GM23338 (cell line): ENCODE measurements around the gene PRG3. TPM values are rescaled to one million over a fixed set of nuclear protein-coding genes. Genes with fewer than 3 reads are reported as not detected.

Source experiments
- ATAC-seq: fragments of 200-7000 bp; cut with Tn5 transposase; 3 replicates; pipeline ENCODE4 v1.9.1; 2020
- DNase-seq: peaks from one replicate; pipeline ENCODE4 v3.0.0-alpha.2; 2015; ENCODE audit warnings: low spot score
- H2AFZ ChIP-seq: fragments of 200-600 bp; sonication (generic); 2 replicates; pipeline ENCODE4 v1.8.0; 2016; ENCODE audit warnings: antibody characterized with exemption, mild to moderate bottlenecking, moderate library complexity
- H3F3A ChIP-seq: fragments of 200-600 bp; sonication (generic); replicated peaks from 2 replicates; pipeline ENCODE4 v1.8.0; 2017; ENCODE audit warnings: antibody characterized with exemption, mixed run types, low read depth
- H3K27ac ChIP-seq: fragments of 200-600 bp; sonication (generic); 2 replicates; pipeline ENCODE4 v1.6.1; 2016; ENCODE audit warnings: low read depth
- H3K27me3 ChIP-seq: fragments of 200-600 bp; sonication (generic); 2 replicates; pipeline ENCODE4 v1.8.0; 2016; ENCODE audit warnings: mild to moderate bottlenecking, mixed run types, moderate library complexity; ENCODE audit not compliant: insufficient read depth
- H3K36me3 ChIP-seq: fragments of 200-600 bp; sonication (generic); 2 replicates; pipeline ENCODE4 v1.8.0; 2016; ENCODE audit warnings: mild to moderate bottlenecking; ENCODE audit not compliant: insufficient read depth
- H3K4me1 ChIP-seq: fragments of 200-600 bp; sonication (generic); 2 replicates; pipeline ENCODE4 v1.8.0; 2016; ENCODE audit warnings: mild to moderate bottlenecking, moderate library complexity; ENCODE audit not compliant: insufficient read depth
- H3K4me2 ChIP-seq: fragments of 200-600 bp; sonication (generic); 2 replicates; pipeline ENCODE4 v1.7.1; 2017; ENCODE audit warnings: mixed run types
- H3K4me3 ChIP-seq: fragments of 200-600 bp; sonication (generic); 2 replicates; pipeline ENCODE4 v1.6.1; 2016; ENCODE audit warnings: mixed run types
- H3K79me2 ChIP-seq: fragments of 200-600 bp; sonication (generic); replicated peaks from 2 replicates; pipeline ENCODE4 v1.8.0; 2017; ENCODE audit warnings: mild to moderate bottlenecking; ENCODE audit not compliant: insufficient read depth
- H3K9me2 ChIP-seq: fragments of 200-600 bp; sonication (generic); 2 replicates; pipeline ENCODE4 v1.8.0; 2017; ENCODE audit not compliant: insufficient read depth
- H4K20me1 ChIP-seq: fragments of 200-600 bp; sonication (generic); replicated peaks from 2 replicates; pipeline ENCODE4 v1.8.0; 2017; ENCODE audit warnings: mild to moderate bottlenecking; ENCODE audit not compliant: insufficient read depth
- H3K27ac Mint-ChIP-seq: 2 replicates; pipeline ENCODE4 v1.8.0; 2020; ENCODE audit warnings: inconsistent platforms, mild to moderate bottlenecking, moderate library complexity, mixed read lengths
- H3K27me3 Mint-ChIP-seq: 3 replicates; pipeline ENCODE4 v1.8.0; 2022; ENCODE audit warnings: low read depth, mild to moderate bottlenecking, moderate library complexity, mixed read lengths, inconsistent platforms; ENCODE audit not compliant: insufficient read depth, poor library complexity
- H3K36me3 Mint-ChIP-seq: 3 replicates; pipeline ENCODE4 v1.8.0; 2021; ENCODE audit warnings: low read depth, mild to moderate bottlenecking, inconsistent platforms, moderate library complexity, mixed read lengths
- H3K4me1 Mint-ChIP-seq: 3 replicates; pipeline ENCODE4 v1.8.0; 2020; ENCODE audit warnings: mild to moderate bottlenecking, inconsistent platforms, mixed read lengths
- H3K4me3 Mint-ChIP-seq: 3 replicates; pipeline ENCODE4 v1.8.0; 2021; ENCODE audit warnings: moderate library complexity, mild to moderate bottlenecking, inconsistent platforms, mixed read lengths
- H3K9me3 Mint-ChIP-seq: 3 replicates; pipeline ENCODE4 v1.8.0; 2020; ENCODE audit warnings: moderate library complexity, mild to moderate bottlenecking, inconsistent platforms, mixed read lengths
- CREB1 ChIP-seq: fragments of 250-450 bp; sonication (Bioruptor Pico); IDR thresholded peaks from 2 replicates; pipeline ENCODE4 v1.5.0; 2020; ENCODE audit warnings: low read depth, mild to moderate bottlenecking, moderate library complexity
- EZH2 ChIP-seq: fragments of 200-600 bp; sonication (generic); IDR thresholded peaks from one replicate; pipeline ENCODE4 v1.8.0; 2017; ENCODE audit warnings: antibody characterized with exemption, mild to moderate bottlenecking, low read depth; ENCODE audit not compliant: unreplicated experiment
- EZH2phosphoT487 ChIP-seq: fragments of 200-600 bp; sonication (generic); IDR thresholded peaks from one replicate; pipeline ENCODE4 v1.8.1; 2018; ENCODE audit warnings: antibody characterized with exemption; ENCODE audit not compliant: unreplicated experiment
- JUNB ChIP-seq: IDR thresholded peaks from one replicate; pipeline ENCODE4 v1.6.1; 2016; ENCODE audit warnings: antibody characterized with exemption; ENCODE audit not compliant: unreplicated experiment
- NANOG ChIP-seq: IDR thresholded peaks from 2 replicates; pipeline ENCODE4 v1.6.1; 2016; ENCODE audit warnings: antibody characterized with exemption, borderline replicate concordance
- POLR2AphosphoS5 ChIP-seq: IDR thresholded peaks from 2 replicates; pipeline ENCODE4 v1.6.1; 2016; ENCODE audit warnings: antibody characterized with exemption, low read depth
- STAT1 ChIP-seq: IDR thresholded peaks from one replicate; pipeline ENCODE4 v1.6.1; 2016; ENCODE audit warnings: antibody characterized with exemption; ENCODE audit not compliant: unreplicated experiment
- ZNF114 ChIP-seq: fragments of 250-450 bp; sonication (Bioruptor Pico); IDR thresholded peaks from 2 replicates; pipeline ENCODE4 v1.5.0; 2020; ENCODE audit warnings: mild to moderate bottlenecking, moderate library complexity
- ZNF331 ChIP-seq: fragments of 250-450 bp; sonication (Bioruptor Pico); IDR thresholded peaks from 2 replicates; pipeline ENCODE4 v1.5.0; 2020; ENCODE audit warnings: low read depth, mild to moderate bottlenecking, moderate library complexity
- polyA plus RNA-seq: library from polyadenylated mRNA; unstranded; fragments of >200 nt; fragmentation: Nextera tagmentation; extraction: Ambion mirVana; gene quantifications from 2 replicates; pipeline ENCODE4 v1.2.1, GENCODE V29; 2016
- total RNA-seq: library from RNA; depleted of rRNA; stranded (reverse); fragments of >200 nt; shearing (Covaris generic); gene quantifications from 2 replicates; pipeline ENCODE4 v1.2.3, GENCODE V29; 2014
- TF ChIP-seq, protein P1 (sequence below): IDR thresholded peaks from one replicate; pipeline ENCODE4 v1.6.1; 2018; ENCODE audit warnings: antibody characterized with exemption; ENCODE audit not compliant: unreplicated experiment
- TF ChIP-seq, protein P2 (sequence below), 2 experiments: fragments of 200-600 bp in 1 of 2; sonication (generic) in 1 of 2; conservative IDR thresholded peaks; 2 replicates each; pipeline versions ENCODE4 v1.5.1 to v1.6.1; 2016 to 2017; ENCODE audit warnings: antibody characterized with exemption in 2 of 2, low read depth in 2 of 2, mild to moderate bottlenecking in 2 of 2, moderate library complexity in 1 of 2
- TF ChIP-seq, protein P3 (sequence below): fragments of 250-450 bp; sonication (Bioruptor Pico); IDR thresholded peaks from 2 replicates; pipeline ENCODE4 v1.5.0; 2020; ENCODE audit warnings: mild to moderate bottlenecking, moderate library complexity
- TF ChIP-seq, protein P4 (sequence below): IDR thresholded peaks from 2 replicates; pipeline ENCODE4 v1.6.1; 2016; ENCODE audit warnings: antibody characterized with exemption

PRG3 gene
- total and polyA plus RNA-seq, 2 experiments from 2014 or later: not detected

DNA sequence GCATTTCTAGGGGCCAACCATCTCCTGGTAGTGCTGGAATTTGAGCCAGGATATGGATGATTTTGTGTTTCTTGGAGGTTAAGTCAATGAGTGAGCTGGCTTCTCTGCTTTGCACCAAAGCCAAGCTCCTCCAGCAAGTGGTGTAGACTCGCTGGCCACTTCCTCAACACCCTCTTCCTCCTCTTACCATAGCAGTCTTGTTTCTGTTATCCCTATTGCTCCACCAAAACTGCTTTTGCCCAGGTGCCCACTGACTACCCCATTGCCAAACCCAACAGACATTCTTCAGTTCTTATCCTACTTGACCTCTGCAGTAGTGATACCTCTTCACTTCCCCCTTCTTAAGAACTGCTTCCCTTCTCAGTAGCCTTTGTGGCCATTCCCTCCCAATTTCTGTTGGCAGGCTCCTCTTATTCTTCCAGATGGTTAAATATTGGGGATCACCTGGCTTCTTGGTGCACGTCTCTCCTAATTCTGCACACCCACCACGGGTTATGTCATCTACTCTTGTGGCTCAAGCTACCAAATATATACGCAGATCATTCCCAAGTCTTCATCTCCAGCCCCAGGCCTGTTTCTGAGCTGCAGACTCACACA is 16.5 kb upstream of the PRG3 start:
- Histone ChIP-seq H3K79me2 (no peaks in the 10 kb centered on the region), H4K20me1 (no peaks in the 10 kb centered on the region), H2AFZ (no peak overlapping the region), H3K36me3 (no peaks in the 10 kb centered on the region), H3K27ac (no peak overlapping the region), H3K4me2 (no peak overlapping the region), H3K4me3 (no peak overlapping the region), H3F3A (no peaks in the 10 kb centered on the region), H3K27me3 (no peaks in the 10 kb centered on the region), H3K9me2 (peaks cover 5% of the 10 kb centered on the region), H3K4me1 (no peaks in the 10 kb centered on the region)
- Mint-ChIP-seq H3K36me3 (no peaks in the 10 kb centered on the region), H3K9me3 (no peaks in the 10 kb centered on the region), H3K4me3 (no peak overlapping the region), H3K27me3 (no peaks in the 10 kb centered on the region), H3K4me1 (no peaks in the 10 kb centered on the region), H3K27ac (no peak overlapping the region)
- TF ChIP-seq, protein P1, sequence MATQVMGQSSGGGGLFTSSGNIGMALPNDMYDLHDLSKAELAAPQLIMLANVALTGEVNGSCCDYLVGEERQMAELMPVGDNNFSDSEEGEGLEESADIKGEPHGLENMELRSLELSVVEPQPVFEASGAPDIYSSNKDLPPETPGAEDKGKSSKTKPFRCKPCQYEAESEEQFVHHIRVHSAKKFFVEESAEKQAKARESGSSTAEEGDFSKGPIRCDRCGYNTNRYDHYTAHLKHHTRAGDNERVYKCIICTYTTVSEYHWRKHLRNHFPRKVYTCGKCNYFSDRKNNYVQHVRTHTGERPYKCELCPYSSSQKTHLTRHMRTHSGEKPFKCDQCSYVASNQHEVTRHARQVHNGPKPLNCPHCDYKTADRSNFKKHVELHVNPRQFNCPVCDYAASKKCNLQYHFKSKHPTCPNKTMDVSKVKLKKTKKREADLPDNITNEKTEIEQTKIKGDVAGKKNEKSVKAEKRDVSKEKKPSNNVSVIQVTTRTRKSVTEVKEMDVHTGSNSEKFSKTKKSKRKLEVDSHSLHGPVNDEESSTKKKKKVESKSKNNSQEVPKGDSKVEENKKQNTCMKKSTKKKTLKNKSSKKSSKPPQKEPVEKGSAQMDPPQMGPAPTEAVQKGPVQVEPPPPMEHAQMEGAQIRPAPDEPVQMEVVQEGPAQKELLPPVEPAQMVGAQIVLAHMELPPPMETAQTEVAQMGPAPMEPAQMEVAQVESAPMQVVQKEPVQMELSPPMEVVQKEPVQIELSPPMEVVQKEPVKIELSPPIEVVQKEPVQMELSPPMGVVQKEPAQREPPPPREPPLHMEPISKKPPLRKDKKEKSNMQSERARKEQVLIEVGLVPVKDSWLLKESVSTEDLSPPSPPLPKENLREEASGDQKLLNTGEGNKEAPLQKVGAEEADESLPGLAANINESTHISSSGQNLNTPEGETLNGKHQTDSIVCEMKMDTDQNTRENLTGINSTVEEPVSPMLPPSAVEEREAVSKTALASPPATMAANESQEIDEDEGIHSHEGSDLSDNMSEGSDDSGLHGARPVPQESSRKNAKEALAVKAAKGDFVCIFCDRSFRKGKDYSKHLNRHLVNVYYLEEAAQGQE: no peak
- TF ChIP-seq ZNF114 (CRISPR knock-in tag): no peak
- TF ChIP-seq NANOG: no peak
- no peak for TF ChIP-seq EZH2
- no peak for TF ChIP-seq ZNF331 (CRISPR knock-in tag)
- TF ChIP-seq, protein P2, sequence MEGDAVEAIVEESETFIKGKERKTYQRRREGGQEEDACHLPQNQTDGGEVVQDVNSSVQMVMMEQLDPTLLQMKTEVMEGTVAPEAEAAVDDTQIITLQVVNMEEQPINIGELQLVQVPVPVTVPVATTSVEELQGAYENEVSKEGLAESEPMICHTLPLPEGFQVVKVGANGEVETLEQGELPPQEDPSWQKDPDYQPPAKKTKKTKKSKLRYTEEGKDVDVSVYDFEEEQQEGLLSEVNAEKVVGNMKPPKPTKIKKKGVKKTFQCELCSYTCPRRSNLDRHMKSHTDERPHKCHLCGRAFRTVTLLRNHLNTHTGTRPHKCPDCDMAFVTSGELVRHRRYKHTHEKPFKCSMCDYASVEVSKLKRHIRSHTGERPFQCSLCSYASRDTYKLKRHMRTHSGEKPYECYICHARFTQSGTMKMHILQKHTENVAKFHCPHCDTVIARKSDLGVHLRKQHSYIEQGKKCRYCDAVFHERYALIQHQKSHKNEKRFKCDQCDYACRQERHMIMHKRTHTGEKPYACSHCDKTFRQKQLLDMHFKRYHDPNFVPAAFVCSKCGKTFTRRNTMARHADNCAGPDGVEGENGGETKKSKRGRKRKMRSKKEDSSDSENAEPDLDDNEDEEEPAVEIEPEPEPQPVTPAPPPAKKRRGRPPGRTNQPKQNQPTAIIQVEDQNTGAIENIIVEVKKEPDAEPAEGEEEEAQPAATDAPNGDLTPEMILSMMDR (conservative IDR thresholded peaks at IDR 0.05; ENCODE audit: low read depth in 2 of 2): no peak
- TF ChIP-seq, protein P3, sequence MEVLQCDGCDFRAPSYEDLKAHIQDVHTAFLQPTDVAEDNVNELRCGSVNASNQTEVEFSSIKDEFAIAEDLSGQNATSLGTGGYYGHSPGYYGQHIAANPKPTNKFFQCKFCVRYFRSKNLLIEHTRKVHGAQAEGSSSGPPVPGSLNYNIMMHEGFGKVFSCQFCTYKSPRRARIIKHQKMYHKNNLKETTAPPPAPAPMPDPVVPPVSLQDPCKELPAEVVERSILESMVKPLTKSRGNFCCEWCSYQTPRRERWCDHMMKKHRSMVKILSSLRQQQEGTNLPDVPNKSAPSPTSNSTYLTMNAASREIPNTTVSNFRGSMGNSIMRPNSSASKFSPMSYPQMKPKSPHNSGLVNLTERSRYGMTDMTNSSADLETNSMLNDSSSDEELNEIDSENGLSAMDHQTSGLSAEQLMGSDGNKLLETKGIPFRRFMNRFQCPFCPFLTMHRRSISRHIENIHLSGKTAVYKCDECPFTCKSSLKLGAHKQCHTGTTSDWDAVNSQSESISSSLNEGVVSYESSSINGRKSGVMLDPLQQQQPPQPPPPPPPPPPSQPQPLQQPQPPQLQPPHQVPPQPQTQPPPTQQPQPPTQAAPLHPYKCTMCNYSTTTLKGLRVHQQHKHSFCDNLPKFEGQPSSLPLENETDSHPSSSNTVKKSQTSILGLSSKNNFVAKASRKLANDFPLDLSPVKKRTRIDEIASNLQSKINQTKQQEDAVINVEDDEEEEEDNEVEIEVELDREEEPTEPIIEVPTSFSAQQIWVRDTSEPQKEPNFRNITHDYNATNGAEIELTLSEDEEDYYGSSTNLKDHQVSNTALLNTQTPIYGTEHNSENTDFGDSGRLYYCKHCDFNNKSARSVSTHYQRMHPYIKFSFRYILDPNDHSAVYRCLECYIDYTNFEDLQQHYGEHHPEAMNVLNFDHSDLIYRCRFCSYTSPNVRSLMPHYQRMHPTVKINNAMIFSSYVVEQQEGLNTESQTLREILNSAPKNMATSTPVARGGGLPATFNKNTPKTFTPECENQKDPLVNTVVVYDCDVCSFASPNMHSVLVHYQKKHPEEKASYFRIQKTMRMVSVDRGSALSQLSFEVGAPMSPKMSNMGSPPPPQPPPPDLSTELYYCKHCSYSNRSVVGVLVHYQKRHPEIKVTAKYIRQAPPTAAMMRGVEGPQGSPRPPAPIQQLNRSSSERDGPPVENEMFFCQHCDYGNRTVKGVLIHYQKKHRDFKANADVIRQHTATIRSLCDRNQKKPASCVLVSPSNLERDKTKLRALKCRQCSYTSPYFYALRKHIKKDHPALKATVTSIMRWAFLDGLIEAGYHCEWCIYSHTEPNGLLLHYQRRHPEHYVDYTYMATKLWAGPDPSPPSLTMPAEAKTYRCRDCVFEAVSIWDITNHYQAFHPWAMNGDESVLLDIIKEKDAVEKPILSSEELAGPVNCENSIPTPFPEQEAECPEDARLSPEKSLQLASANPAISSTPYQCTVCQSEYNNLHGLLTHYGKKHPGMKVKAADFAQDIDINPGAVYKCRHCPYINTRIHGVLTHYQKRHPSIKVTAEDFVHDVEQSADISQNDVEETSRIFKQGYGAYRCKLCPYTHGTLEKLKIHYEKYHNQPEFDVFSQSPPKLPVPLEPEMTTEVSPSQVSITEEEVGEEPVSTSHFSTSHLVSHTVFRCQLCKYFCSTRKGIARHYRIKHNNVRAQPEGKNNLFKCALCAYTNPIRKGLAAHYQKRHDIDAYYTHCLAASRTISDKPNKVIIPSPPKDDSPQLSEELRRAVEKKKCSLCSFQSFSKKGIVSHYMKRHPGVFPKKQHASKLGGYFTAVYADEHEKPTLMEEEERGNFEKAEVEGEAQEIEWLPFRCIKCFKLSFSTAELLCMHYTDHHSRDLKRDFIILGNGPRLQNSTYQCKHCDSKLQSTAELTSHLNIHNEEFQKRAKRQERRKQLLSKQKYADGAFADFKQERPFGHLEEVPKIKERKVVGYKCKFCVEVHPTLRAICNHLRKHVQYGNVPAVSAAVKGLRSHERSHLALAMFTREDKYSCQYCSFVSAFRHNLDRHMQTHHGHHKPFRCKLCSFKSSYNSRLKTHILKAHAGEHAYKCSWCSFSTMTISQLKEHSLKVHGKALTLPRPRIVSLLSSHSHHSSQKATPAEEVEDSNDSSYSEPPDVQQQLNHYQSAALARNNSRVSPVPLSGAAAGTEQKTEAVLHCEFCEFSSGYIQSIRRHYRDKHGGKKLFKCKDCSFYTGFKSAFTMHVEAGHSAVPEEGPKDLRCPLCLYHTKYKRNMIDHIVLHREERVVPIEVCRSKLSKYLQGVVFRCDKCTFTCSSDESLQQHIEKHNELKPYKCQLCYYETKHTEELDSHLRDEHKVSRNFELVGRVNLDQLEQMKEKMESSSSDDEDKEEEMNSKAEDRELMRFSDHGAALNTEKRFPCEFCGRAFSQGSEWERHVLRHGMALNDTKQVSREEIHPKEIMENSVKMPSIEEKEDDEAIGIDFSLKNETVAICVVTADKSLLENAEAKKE (CRISPR knock-in tag): no peak
- no peak for TF ChIP-seq EZH2phosphoT487
- TF ChIP-seq JUNB: no peak
- TF ChIP-seq, protein P4, sequence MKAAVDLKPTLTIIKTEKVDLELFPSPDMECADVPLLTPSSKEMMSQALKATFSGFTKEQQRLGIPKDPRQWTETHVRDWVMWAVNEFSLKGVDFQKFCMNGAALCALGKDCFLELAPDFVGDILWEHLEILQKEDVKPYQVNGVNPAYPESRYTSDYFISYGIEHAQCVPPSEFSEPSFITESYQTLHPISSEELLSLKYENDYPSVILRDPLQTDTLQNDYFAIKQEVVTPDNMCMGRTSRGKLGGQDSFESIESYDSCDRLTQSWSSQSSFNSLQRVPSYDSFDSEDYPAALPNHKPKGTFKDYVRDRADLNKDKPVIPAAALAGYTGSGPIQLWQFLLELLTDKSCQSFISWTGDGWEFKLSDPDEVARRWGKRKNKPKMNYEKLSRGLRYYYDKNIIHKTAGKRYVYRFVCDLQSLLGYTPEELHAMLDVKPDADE: no peak
- no peak for TF ChIP-seq POLR2AphosphoS5
- no peak for TF ChIP-seq CREB1 (CRISPR knock-in tag)
- no peak for TF ChIP-seq STAT1
- ATAC-seq (no peak), DNase-seq (no peak)
